PFSK-1 (cell line): ENCODE results near the gene PRICKLE4.

Source experiments
- FOXP2 ChIP-seq: optimal IDR thresholded peaks from 2 replicates; pipeline ENCODE3; 2011; ENCODE audit warnings: borderline replicate concordance, control low read depth, inconsistent platforms; ENCODE audit not compliant: insufficient read depth; ENCODE audit errors: extremely low read length, extremely low read depth
- POLR2AphosphoS5 ChIP-seq: IDR thresholded peaks from 2 replicates; pipeline ENCODE4 v1.6.1; 2012; ENCODE audit warnings: low read depth, mild to moderate bottlenecking, control low read depth, low read length, moderate library complexity
- REST ChIP-seq, 2 experiments: IDR thresholded peaks; 2 replicates each; pipeline versions ENCODE4 v1.6.1 to v1.8.0; 2011 to 2012; ENCODE audit warnings: low read depth in 2 of 2, low read length in 2 of 2, control low read depth in 1 of 2, inconsistent platforms in 1 of 2, mild to moderate bottlenecking in 1 of 2, moderate library complexity in 1 of 2; ENCODE audit not compliant: insufficient read depth in 1 of 2
- SIN3A ChIP-seq: IDR thresholded peaks from 2 replicates; pipeline ENCODE4 v1.6.1; 2012; ENCODE audit warnings: mild to moderate bottlenecking, low read length, moderate library complexity, borderline replicate concordance; ENCODE audit not compliant: insufficient read depth
- TAF1 ChIP-seq: IDR thresholded peaks from 2 replicates; pipeline ENCODE4 v1.6.1; 2012; ENCODE audit warnings: low read length, control low read depth, borderline replicate concordance; ENCODE audit not compliant: insufficient read depth

- no peak for TF ChIP-seq POLR2AphosphoS5
- no peak for TF ChIP-seq REST (IDR thresholded peaks at IDR 0.05; ENCODE audit: insufficient read depth in 1 of 2, low read depth in 2 of 2, low read length in 2 of 2)
- TF ChIP-seq TAF1: no peak
- no peak for TF ChIP-seq FOXP2
- TF ChIP-seq SIN3A: no peak
Measured at GRCh38 chr6:41781366-41781730, 766 bp downstream of the PRICKLE4 start.
